Jurkat, Clone E6-1 (cell line): ENCODE measurements around the gene SLC13A3. TPM values are rescaled to one million over a fixed set of nuclear protein-coding genes. Genes with fewer than 3 reads are reported as not detected.

Experiments
- DNase-seq: peaks from one replicate; pipeline ENCODE4 v3.0.0-alpha.2; 2011; ENCODE audit warnings: low read depth, low spot score
- H3K4me3 ChIP-seq: 2 replicates; pipeline ENCODE4 v1.5.1; 2011; ENCODE audit warnings: mild to moderate bottlenecking, low read length, control low read depth, moderate library complexity
- polyA plus RNA-seq: library from polyadenylated mRNA; unstranded; fragments of >200 nt; gene quantifications from one replicate; pipeline ENCODE4 v1.2.1, GENCODE V29; 2012; ENCODE audit warnings: missing spikeins; ENCODE audit not compliant: insufficient read length, insufficient read depth

SLC13A3 gene
- not detected for polyA plus RNA-seq

- DNase-seq, result no peak
- no peak within 1 kb of the TSS for H3K4me3 ChIP-seq
Measured at GRCh38 chr20:46651091-46651962, at the start of gene SLC13A3. TSS of gene SLC13A3 (minus strand) at chr20:46651459. CDS start at chr20:46651421, 38 bp downstream.

GRCh38 chr20:46701057-46701456, 49.8 kb upstream of the SLC13A3 start:
- H3K4me3 ChIP-seq, result no peak overlapping the region
- no peak for DNase-seq

- DNase-seq, result no peak
- no peak overlapping the region for H3K4me3 ChIP-seq
Measured at GRCh38 chr20:46700481-46700880, 49.2 kb upstream of the SLC13A3 start.

- no peak for DNase-seq
- H3K4me3 ChIP-seq, result no peak overlapping the region
Measured at GRCh38 chr20:46699651-46700359, 48.5 kb upstream of the SLC13A3 start.

GRCh38 chr20:46698788-46699187, 47.5 kb upstream of the SLC13A3 start:
- no peak for DNase-seq
- H3K4me3 ChIP-seq, result no peak overlapping the region

- DNase-seq, result no peak
- H3K4me3 ChIP-seq, result no peak overlapping the region
Measured at GRCh38 chr20:46696791-46697279, 45.6 kb upstream of the SLC13A3 start.

GRCh38 chr20:46695892-46696291, 44.6 kb upstream of the SLC13A3 start:
- DNase-seq, result no peak
- no peak overlapping the region for H3K4me3 ChIP-seq

- peak; percentile 50 for DNase-seq
- no peak overlapping the region for H3K4me3 ChIP-seq
Measured at GRCh38 chr20:46694484-46694883, 43.2 kb upstream of the SLC13A3 start.

GRCh38 chr20:46691196-46691595, 39.9 kb upstream of the SLC13A3 start:
- no peak for DNase-seq
- H3K4me3 ChIP-seq, result no peak overlapping the region

GRCh38 chr20:46690219-46691106, 39.2 kb upstream of the SLC13A3 start:
- no peak overlapping the region for H3K4me3 ChIP-seq
- DNase-seq, result no peak

- no peak for DNase-seq
Measured at GRCh38 chr20:46689754-46690085, 38.5 kb upstream of the SLC13A3 start.

GRCh38 chr20:46689082-46689753, 38.0 kb upstream of the SLC13A3 start, which contains the start of gene TP53RK:
TSS of gene TP53RK (minus strand) at chr20:46689444. CDS start at chr20:46689414, 30 bp downstream.
- DNase-seq, result peak; percentile 98
- H3K4me3 ChIP-seq, result peak within 1 kb of the TSS; percentile 86

More at GRCh38 chr20:46689754-46690085, 38.5 kb upstream of the SLC13A3 start:
- peak overlapping the region; percentile 86 for H3K4me3 ChIP-seq

- DNase-seq, result no peak
- H3K4me3 ChIP-seq, result peak overlapping the region; percentile 86
Measured at GRCh38 chr20:46688151-46689081, 37.2 kb upstream of the SLC13A3 start.

- no peak overlapping the region for H3K4me3 ChIP-seq
- DNase-seq, result no peak
Measured at GRCh38 chr20:46683939-46684750, 32.9 kb upstream of the SLC13A3 start.

- no peak overlapping the region for H3K4me3 ChIP-seq
- DNase-seq, result no peak
Measured at GRCh38 chr20:46683668-46683938, 32.3 kb upstream of the SLC13A3 start.

- H3K4me3 ChIP-seq, result no peak overlapping the region
Measured at GRCh38 chr20:46683011-46683667, 31.9 kb upstream of the SLC13A3 start.

More at GRCh38 chr20:46683011-46683667, 31.9 kb upstream of the SLC13A3 start:
- DNase-seq, result no peak
